Panc1 (cell line): Measurements from ENCODE around the gene TRIM44. TPM values are rescaled to one million over a fixed set of nuclear protein-coding genes. Genes with fewer than 3 reads are reported as not detected.

Source experiments
- ATAC-seq: fragments of 200-7000 bp; cut with Tn5 transposase; 2 replicates; pipeline ENCODE4 v1.9.1; 2020; ENCODE audit warnings: mild to moderate bottlenecking, moderate library complexity
- BruUV-seq: library from RNA; stranded (reverse); fragments of 400-500 nt; replicated peaks from 2 replicates; lab custom pipeline; 2021; lab: Mats Ljungman, UMichigan
- CTCF ChIA-PET: fragments of 300-600 bp; sonication (Branson Sonifier 250); formaldehyde crosslinking; loops from one replicate; lab custom pipeline; 2022; ENCODE audit warnings: antibody characterized with exemption; lab: Charles Lee
- POLR2A ChIA-PET: fragments of 300-600 bp; sonication (Branson Sonifier 250); formaldehyde crosslinking; loops from one replicate; lab custom pipeline; 2022; ENCODE audit warnings: antibody characterized with exemption; lab: Charles Lee
- DNase-seq: peaks from one replicate; pipeline ENCODE4 v3.0.0-alpha.2; 2010; ENCODE audit warnings: low read depth, low spot score
- H3K27ac ChIP-seq: 2 replicates; pipeline ENCODE4 v1.5.1; 2011; ENCODE audit warnings: mild to moderate bottlenecking, low read length, inconsistent platforms
- H3K27me3 ChIP-seq: fragments of 200-500 bp; sonication (Bioruptor generic); 2 replicates; pipeline ENCODE4 v1.6.0; 2014; ENCODE audit warnings: low read length, inconsistent platforms; ENCODE audit not compliant: control insufficient read depth, insufficient read depth
- H3K36me3 ChIP-seq: fragments of 200-500 bp; sonication (Bioruptor generic); 2 replicates; pipeline ENCODE4 v1.5.1; 2014; ENCODE audit warnings: inconsistent platforms, mild to moderate bottlenecking, low read length, moderate library complexity; ENCODE audit not compliant: control insufficient read depth, insufficient read depth
- H3K4me1 ChIP-seq: 2 replicates; pipeline ENCODE4 v1.5.1; 2011; ENCODE audit warnings: inconsistent platforms, mild to moderate bottlenecking, low read length, moderate library complexity; ENCODE audit not compliant: control insufficient read depth, insufficient read depth
- H3K4me3 ChIP-seq, 2 experiments: 2 replicates each; pipeline ENCODE4 v1.5.1; 2011 to 2012; ENCODE audit warnings: low read depth in 2 of 2, low read length in 2 of 2, mild to moderate bottlenecking in 2 of 2, inconsistent platforms in 1 of 2, moderate library complexity in 1 of 2
- H3K9me3 ChIP-seq: fragments of 200-500 bp; sonication (Bioruptor generic); 2 replicates; pipeline ENCODE4 v1.5.1; 2014; ENCODE audit warnings: low read depth, mild to moderate bottlenecking, inconsistent platforms, low read length, moderate library complexity; ENCODE audit not compliant: control insufficient read depth, insufficient read depth
- CTCF ChIP-seq: fragments of 450-650 bp; IDR thresholded peaks from 2 replicates; pipeline ENCODE4 v1.5.1; 2017; ENCODE audit warnings: mild to moderate bottlenecking
- POLR2AphosphoS5 ChIP-seq: IDR thresholded peaks from 2 replicates; pipeline ENCODE4 v1.6.1; 2012; ENCODE audit warnings: mild to moderate bottlenecking, low read depth, low read length, moderate library complexity
- REST ChIP-seq, 2 experiments: IDR thresholded peaks; 2 replicates each; pipeline ENCODE4 v1.6.1; 2011 to 2012; ENCODE audit warnings: low read depth in 2 of 2, control low read depth in 1 of 2, low read length in 1 of 2, mild to moderate bottlenecking in 1 of 2, moderate library complexity in 1 of 2; ENCODE audit not compliant: insufficient read depth in 1 of 2
- SIN3A ChIP-seq: IDR thresholded peaks from 2 replicates; pipeline ENCODE4 v1.6.1; 2012; ENCODE audit warnings: low read depth, mild to moderate bottlenecking, low read length, moderate library complexity, borderline replicate concordance; ENCODE audit not compliant: insufficient read depth
- TCF7L2 ChIP-seq: IDR thresholded peaks from 2 replicates; pipeline ENCODE4 v1.6.1; 2011; ENCODE audit warnings: mild to moderate bottlenecking, low read depth, low read length, inconsistent platforms
- in situ Hi-C: cut with HindIII; loops from 2 replicates; pipeline ENCODE4 v1.10.0; 2016; ENCODE audit warnings: low sequenced_read_pairs, low pct_unique_long_range_greater_than_20kb
- intact Hi-C: fragments of 100-400 bp; cut with micrococcal nuclease; formaldehyde crosslinking; loops from one replicate; pipeline ENCODE4 v1.10.0; 2022; ENCODE audit not compliant: unreplicated experiment
- total RNA-seq: library from RNA; stranded (reverse); gene quantifications from one replicate; pipeline ENCODE4 v1.2.1, GENCODE V29; 2021; ENCODE audit not compliant: unreplicated experiment

The TRIM44 gene
- total RNA-seq, 1 experiment from 2014 or later, result 80.3 TPM

GRCh38 chr11:35802221-35802620 lies 139.6 kb downstream of the TRIM44 start:
- Histone ChIP-seq H3K9me3 (no peaks in the 10 kb centered on the region), H3K4me1 (peaks cover 3% of the 10 kb centered on the region), H3K4me3 (no peak overlapping the region), H3K27me3 (no peaks in the 10 kb centered on the region), H3K27ac (no peak overlapping the region), H3K36me3 (no peaks in the 10 kb centered on the region)
- DNase-seq, result no peak
- ChIA-PET CTCF (interaction anchor here (0.8 kb wide), 1 partner anchor 20 kb away, joined by 8 read pairs; no protein-coding TSS in a partner anchor), POLR2A (interaction anchor here (0.6 kb wide), 1 partner anchor 254 kb away, joined by 3 read pairs; no protein-coding TSS in a partner anchor)
- no peak for ATAC-seq
- intact Hi-C loops, result no loop called here
- TF ChIP-seq TCF7L2 (no peak), REST (IDR thresholded peaks at IDR 0.05; ENCODE audit: insufficient read depth in 1 of 2, low read depth in 2 of 2, low read length in 1 of 2) (no peak), CTCF (no peak)
- in situ Hi-C loops, result no loop called here
- no TSS peak for BruUV-seq

- BruUV-seq, result no TSS peak
- Histone ChIP-seq H3K27me3 (no peaks in the 10 kb centered on the region), H3K4me1 (peaks cover 2% of the 10 kb centered on the region; the same call in 1 of the 2 replicates), H3K4me3 (no peak overlapping the region), H3K27ac (no peak overlapping the region), H3K36me3 (no peaks in the 10 kb centered on the region), H3K9me3 (no peaks in the 10 kb centered on the region)
- intact Hi-C loops (no loop called here), in situ Hi-C loops (no loop called here)
- DNase-seq (no peak), ATAC-seq (no peak)
- TF ChIP-seq TCF7L2 (no peak), CTCF (no peak), REST (IDR thresholded peaks at IDR 0.05; ENCODE audit: insufficient read depth in 1 of 2, low read depth in 2 of 2, low read length in 1 of 2) (no peak), SIN3A (no peak), POLR2AphosphoS5 (no peak)
- ChIA-PET CTCF (no interaction called here), POLR2A (no interaction called here)
Measured at GRCh38 chr11:35802672-35803071, 140.1 kb downstream of the TRIM44 start.
